Activated CD4-positive, alpha-beta memory T cell treated with anti-CD3 and anti-CD28 coated beads for 36 hours (primary cell): ENCODE measurements around the gene ZSCAN20. TPM values are rescaled to one million over a fixed set of nuclear protein-coding genes. Genes with fewer than 3 reads are reported as not detected.

Source experiments
- CTCF ChIA-PET: fragments of 350-600 bp; sonication (Branson Sonifier 250); formaldehyde crosslinking; loops from one replicate; lab custom pipeline; 2021; ENCODE audit warnings: antibody characterized with exemption, inconsistent platforms; lab: Charles Lee
- POLR2A ChIA-PET: fragments of 350-600 bp; sonication (Branson Sonifier 250); formaldehyde crosslinking; loops from one replicate; lab custom pipeline; 2021; ENCODE audit warnings: antibody characterized with exemption; lab: Charles Lee
- DNase-seq: peaks from one replicate; pipeline ENCODE4 v3.0.0-alpha.2; 2020
- H3K27ac Mint-ChIP-seq: one replicate; pipeline ENCODE4 v1.8.0; 2021; ENCODE audit warnings: mixed read lengths
- H3K27me3 Mint-ChIP-seq: one replicate; pipeline ENCODE4 v1.8.0; 2021; ENCODE audit warnings: mixed read lengths
- H3K36me3 Mint-ChIP-seq: one replicate; pipeline ENCODE4 v1.8.0; 2021; ENCODE audit warnings: mixed read lengths
- H3K4me1 Mint-ChIP-seq: one replicate; pipeline ENCODE4 v1.8.0; 2021; ENCODE audit warnings: low read depth, mixed read lengths
- H3K4me3 Mint-ChIP-seq: one replicate; pipeline ENCODE4 v1.8.0; 2021; ENCODE audit warnings: mild to moderate bottlenecking, mixed read lengths
- H3K9me3 Mint-ChIP-seq: one replicate; pipeline ENCODE4 v1.8.0; 2021; ENCODE audit warnings: mixed read lengths
- intact Hi-C: fragments of 100-400 bp; cut with micrococcal nuclease; formaldehyde crosslinking; loops from one replicate; pipeline ENCODE4 v1.15.1; 2023
- total RNA-seq, 2 experiments: library from RNA; stranded (reverse); gene quantifications; one replicate each; pipeline ENCODE4 v1.2.3, GENCODE V29; 2021

ZSCAN20 gene
- total RNA-seq, 2 experiments from 2014 or later: 3.8 to 4.1 TPM

GRCh38 chr1:33454646-33455282 is 17.7 kb upstream of the ZSCAN20 start:
- ChIA-PET CTCF (interaction anchor here (1.0 to 2.5 kb wide), 4 partner anchors 16 to 178 kb away, joined by 4 to 10 read pairs (median 6); no protein-coding TSS in a partner anchor), POLR2A (no interaction called here)
- Mint-ChIP-seq H3K27me3 (peaks cover 11% of the 10 kb centered on the region), H3K4me3 (no peak overlapping the region), H3K36me3 (no peaks in the 10 kb centered on the region), H3K27ac (no peak overlapping the region), H3K4me1 (peaks cover 3% of the 10 kb centered on the region), H3K9me3 (no peaks in the 10 kb centered on the region)
- intact Hi-C loops: no loop called here
- no peak for DNase-seq

GRCh38 chr1:33455539-33456501 is 16.6 kb upstream of the ZSCAN20 start:
- POLR2A ChIA-PET: no interaction called here
- intact Hi-C loops: no loop called here
- peaks cover 11% of the 10 kb centered on the region for H3K27me3 Mint-ChIP-seq
- H3K4me3 Mint-ChIP-seq: no peak overlapping the region
- H3K27ac Mint-ChIP-seq: no peak overlapping the region
- no peaks in the 10 kb centered on the region for H3K36me3 Mint-ChIP-seq
- CTCF ChIA-PET: interaction anchor here (0.7 to 2.5 kb wide), 6 partner anchors 13 to 177 kb away, joined by 4 to 10 read pairs (median 6); no protein-coding TSS in a partner anchor
- H3K4me1 Mint-ChIP-seq: peaks cover 3% of the 10 kb centered on the region
- DNase-seq: peak; percentile 59
- H3K9me3 Mint-ChIP-seq: no peaks in the 10 kb centered on the region

DNA sequence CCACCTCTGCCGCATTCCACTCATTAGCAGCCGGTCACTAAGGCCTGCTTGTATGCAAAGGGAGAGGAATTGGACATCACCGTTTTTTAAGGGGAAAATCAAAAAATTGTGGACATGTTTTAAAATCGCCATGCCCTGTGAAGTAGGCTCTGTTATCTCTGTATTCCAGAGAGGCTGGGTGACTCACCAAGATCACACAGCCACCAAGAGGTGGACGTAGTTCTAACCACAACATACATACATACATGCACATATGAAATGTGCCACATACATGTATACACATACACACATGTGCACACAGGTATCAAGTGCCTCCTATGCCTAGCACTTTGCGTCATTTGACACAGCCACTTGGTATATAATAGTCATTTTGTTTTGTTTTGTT is 16.0 kb upstream of the ZSCAN20 start:
- intact Hi-C loops: no loop called here
- H3K4me3 Mint-ChIP-seq: no peak overlapping the region
- peaks cover 9% of the 10 kb centered on the region for H3K27me3 Mint-ChIP-seq

DNA sequence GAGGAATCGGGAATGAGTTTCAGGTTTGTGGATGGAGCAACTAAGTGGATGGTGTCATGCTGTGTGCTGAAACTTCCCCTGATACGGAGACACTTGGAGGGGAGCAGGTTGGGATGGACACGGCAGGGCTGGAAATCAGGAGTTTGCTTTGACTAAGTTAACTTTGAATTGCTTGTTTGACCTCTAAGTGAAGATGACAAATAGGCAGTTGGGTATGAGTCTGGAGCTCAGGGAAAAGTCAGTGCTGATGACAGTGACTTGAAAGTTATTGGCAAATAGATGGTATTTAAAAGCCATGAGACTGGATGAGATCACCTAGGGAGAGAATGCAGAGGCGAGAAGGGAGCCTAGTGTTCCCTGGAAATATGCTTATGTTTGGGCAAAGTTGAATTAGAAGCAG is 12.8 kb upstream of the ZSCAN20 start:
- no peaks in the 10 kb centered on the region for H3K36me3 Mint-ChIP-seq
- H3K9me3 Mint-ChIP-seq: no peaks in the 10 kb centered on the region
- intact Hi-C loops: no loop called here
- no peak for DNase-seq
- ChIA-PET POLR2A (no interaction called here), CTCF (interaction anchor here (1.2 kb wide), 1 partner anchor 11 kb away, joined by 4 read pairs; no protein-coding TSS in a partner anchor)
- peaks cover 9% of the 10 kb centered on the region for H3K27me3 Mint-ChIP-seq
- H3K4me3 Mint-ChIP-seq: no peak overlapping the region
- H3K27ac Mint-ChIP-seq: no peak overlapping the region
- H3K4me1 Mint-ChIP-seq: peaks cover 3% of the 10 kb centered on the region

More for the DNA sequence above, 16.0 kb upstream of the ZSCAN20 start:
- peaks cover 3% of the 10 kb centered on the region for H3K4me1 Mint-ChIP-seq
- H3K27ac Mint-ChIP-seq: no peak overlapping the region
- DNase-seq: no peak
- no peaks in the 10 kb centered on the region for H3K9me3 Mint-ChIP-seq
- H3K36me3 Mint-ChIP-seq: no peaks in the 10 kb centered on the region
- CTCF ChIA-PET: interaction anchor here (0.7 to 2.5 kb wide), 5 partner anchors 12 to 176 kb away, joined by 4 to 10 read pairs (median 7); no protein-coding TSS in a partner anchor
- POLR2A ChIA-PET: no interaction called here

DNA sequence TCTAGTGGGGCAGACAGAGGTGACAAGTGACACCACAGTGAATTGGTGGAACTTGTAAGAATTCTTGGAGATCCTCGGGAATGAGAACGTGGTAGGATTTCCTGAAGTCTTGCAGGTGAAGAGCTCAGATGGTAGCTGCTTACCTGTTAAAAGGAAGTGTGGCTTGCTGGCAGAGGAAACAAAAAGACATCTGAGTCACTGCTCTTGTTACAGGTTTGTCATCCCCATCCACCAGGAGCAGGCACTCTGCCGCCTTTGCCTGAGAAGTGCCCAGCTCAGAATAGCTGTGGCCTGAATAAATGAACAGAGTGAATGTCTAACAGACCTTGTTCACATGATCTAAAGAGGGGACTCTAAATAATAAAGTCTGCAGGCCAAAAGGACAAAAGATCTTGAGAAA is 12.3 kb upstream of the ZSCAN20 start:
- H3K36me3 Mint-ChIP-seq: no peaks in the 10 kb centered on the region
- ChIA-PET POLR2A (no interaction called here), CTCF (interaction anchor here (1.0 kb wide), 1 partner anchor 11 kb away, joined by 3 read pairs; no protein-coding TSS in a partner anchor)
- no peaks in the 10 kb centered on the region for H3K9me3 Mint-ChIP-seq
- H3K27ac Mint-ChIP-seq: no peak overlapping the region
- H3K4me1 Mint-ChIP-seq: peaks cover 3% of the 10 kb centered on the region
- H3K27me3 Mint-ChIP-seq: peaks cover 9% of the 10 kb centered on the region
- intact Hi-C loops: no loop called here
- no peak for DNase-seq
- no peak overlapping the region for H3K4me3 Mint-ChIP-seq

DNA sequence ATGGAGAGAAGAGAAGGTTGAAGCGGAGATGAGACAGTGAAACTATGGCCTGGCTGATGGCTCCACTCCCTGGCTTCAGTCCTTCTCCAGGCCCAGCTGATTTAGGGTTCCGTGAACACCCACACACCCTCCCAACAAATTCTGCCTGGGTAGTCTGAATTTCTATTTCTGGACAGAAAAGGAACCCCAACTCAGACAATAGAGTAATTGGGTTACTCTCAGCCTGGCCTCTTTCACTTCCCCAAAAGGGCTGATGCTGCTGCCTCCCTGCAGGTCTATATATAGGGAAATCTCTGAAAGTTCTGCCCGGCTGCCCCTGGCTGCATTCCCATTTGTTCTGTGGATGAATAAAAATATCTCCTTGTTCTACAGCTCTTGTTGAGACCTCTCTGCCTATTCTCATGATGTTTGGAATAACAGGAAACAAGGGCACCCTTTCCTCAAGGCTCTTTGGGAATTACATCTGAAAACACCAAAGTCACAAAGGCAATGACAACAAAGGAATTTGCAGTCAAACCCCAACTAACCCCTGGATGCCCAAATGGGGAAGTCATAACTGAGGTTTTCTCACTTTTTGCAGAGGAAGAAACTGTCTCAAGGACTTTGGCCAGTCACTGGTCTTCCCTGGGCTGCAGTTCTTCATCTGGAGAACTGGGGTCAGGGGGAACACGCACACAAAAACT is 11.4 kb upstream of the ZSCAN20 start:
- ChIA-PET POLR2A (no interaction called here), CTCF (interaction anchor here (0.7 to 1.0 kb wide), 2 partner anchors 9 to 10 kb away, joined by 3 read pairs; no protein-coding TSS in a partner anchor)
- Mint-ChIP-seq H3K27me3 (peaks cover 9% of the 10 kb centered on the region), H3K4me3 (no peak overlapping the region), H3K36me3 (no peaks in the 10 kb centered on the region), H3K4me1 (no peaks in the 10 kb centered on the region), H3K9me3 (no peaks in the 10 kb centered on the region), H3K27ac (no peak overlapping the region)
- intact Hi-C loops: no loop called here
- DNase-seq: no peak

GRCh38 chr1:33462405-33463164 is 9.9 kb upstream of the ZSCAN20 start:
- no peak for DNase-seq
- ChIA-PET CTCF (no interaction called here), POLR2A (no interaction called here)
- intact Hi-C loops: no loop called here
- Mint-ChIP-seq H3K36me3 (no peaks in the 10 kb centered on the region), H3K4me3 (no peak overlapping the region), H3K9me3 (no peaks in the 10 kb centered on the region), H3K27me3 (peaks cover 9% of the 10 kb centered on the region), H3K27ac (no peak overlapping the region), H3K4me1 (no peaks in the 10 kb centered on the region)

GRCh38 chr1:33464552-33464951 is 7.9 kb upstream of the ZSCAN20 start:
- Mint-ChIP-seq H3K4me1 (no peaks in the 10 kb centered on the region), H3K4me3 (no peak overlapping the region), H3K36me3 (no peaks in the 10 kb centered on the region), H3K9me3 (no peaks in the 10 kb centered on the region), H3K27me3 (peaks cover 4% of the 10 kb centered on the region), H3K27ac (no peak overlapping the region)
- intact Hi-C loops: no loop called here
- no peak for DNase-seq
- POLR2A ChIA-PET: no interaction called here
- CTCF ChIA-PET: interaction anchor here (0.7 kb wide), 1 partner anchor 1388 kb away, joined by 3 read pairs; no protein-coding TSS in a partner anchor

DNA sequence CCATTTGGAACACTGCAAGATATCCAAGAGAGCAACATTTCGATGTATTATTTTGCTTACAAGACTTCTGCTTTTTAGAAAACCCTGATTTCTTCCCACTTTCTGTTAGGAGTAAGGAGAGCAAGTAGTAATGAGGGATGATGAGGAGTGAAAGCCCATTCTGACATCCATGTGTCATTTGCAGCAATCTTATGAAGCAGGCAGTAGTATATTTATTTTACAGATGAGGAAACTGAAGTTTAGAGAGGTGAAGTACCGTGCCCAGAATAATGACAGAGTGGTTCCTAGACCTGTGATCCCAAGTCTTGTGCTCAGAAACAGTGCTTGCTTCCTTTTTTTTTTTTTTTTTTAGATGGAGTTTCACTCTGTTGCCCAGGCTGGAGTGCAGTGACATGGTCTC is 7.1 kb upstream of the ZSCAN20 start:
- no peaks in the 10 kb centered on the region for H3K9me3 Mint-ChIP-seq
- no peak overlapping the region for H3K4me3 Mint-ChIP-seq
- H3K36me3 Mint-ChIP-seq: no peaks in the 10 kb centered on the region
- peaks cover 2% of the 10 kb centered on the region for H3K27me3 Mint-ChIP-seq
- no peak overlapping the region for H3K27ac Mint-ChIP-seq
- intact Hi-C loops: no loop called here
- no peak for DNase-seq
- ChIA-PET CTCF (interaction anchor here (0.7 kb wide), 1 partner anchor 1387 kb away, joined by 3 read pairs; no protein-coding TSS in a partner anchor), POLR2A (no interaction called here)
- peaks cover under 1% of the 10 kb centered on the region for H3K4me1 Mint-ChIP-seq

GRCh38 chr1:33466159-33466558 is 6.3 kb upstream of the ZSCAN20 start:
- DNase-seq: no peak
- Mint-ChIP-seq H3K27ac (no peak overlapping the region), H3K4me3 (no peak overlapping the region), H3K9me3 (no peaks in the 10 kb centered on the region), H3K27me3 (no peaks in the 10 kb centered on the region), H3K36me3 (no peaks in the 10 kb centered on the region), H3K4me1 (peaks cover 6% of the 10 kb centered on the region)
- intact Hi-C loops: no loop called here
- ChIA-PET CTCF (interaction anchor here (1.2 kb wide), 1 partner anchor 169 kb away, joined by 3 read pairs; no protein-coding TSS in a partner anchor), POLR2A (no interaction called here)

DNA sequence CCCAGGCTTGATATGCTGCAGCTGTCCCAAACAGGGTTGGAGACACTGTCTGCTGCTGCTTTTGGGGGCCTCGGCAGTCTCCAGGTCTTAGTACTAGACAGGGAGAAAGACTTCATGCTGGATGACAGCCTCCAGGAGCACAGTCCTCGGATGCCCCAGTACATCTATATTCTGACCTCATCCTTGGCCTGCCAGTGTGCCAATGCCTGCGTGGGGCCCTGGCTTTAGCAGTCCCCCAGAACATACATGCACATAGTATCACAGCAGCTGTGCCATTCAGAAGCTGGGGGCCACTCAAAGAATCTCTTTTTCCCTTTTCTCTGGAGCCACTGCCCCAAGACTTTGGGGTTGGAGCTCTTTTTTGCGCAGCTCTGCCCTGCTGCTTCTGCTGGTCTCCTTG is 4.4 kb upstream of the ZSCAN20 start:
- ChIA-PET CTCF (interaction anchor here (1.0 to 8.2 kb wide), 3 partner anchors 10 to 174 kb away, joined by 3 to 97 read pairs (median 7); no protein-coding TSS in a partner anchor), POLR2A (no interaction called here)
- Mint-ChIP-seq H3K9me3 (no peaks in the 10 kb centered on the region), H3K27ac (no peak overlapping the region), H3K4me3 (no peak overlapping the region), H3K4me1 (peaks cover 20% of the 10 kb centered on the region), H3K36me3 (no peaks in the 10 kb centered on the region), H3K27me3 (no peaks in the 10 kb centered on the region)
- intact Hi-C loops: no loop called here
- no peak for DNase-seq
